Measurements from ENCODE around the gene BPIFB3.

- TF ChIP-seq, protein P1, sequence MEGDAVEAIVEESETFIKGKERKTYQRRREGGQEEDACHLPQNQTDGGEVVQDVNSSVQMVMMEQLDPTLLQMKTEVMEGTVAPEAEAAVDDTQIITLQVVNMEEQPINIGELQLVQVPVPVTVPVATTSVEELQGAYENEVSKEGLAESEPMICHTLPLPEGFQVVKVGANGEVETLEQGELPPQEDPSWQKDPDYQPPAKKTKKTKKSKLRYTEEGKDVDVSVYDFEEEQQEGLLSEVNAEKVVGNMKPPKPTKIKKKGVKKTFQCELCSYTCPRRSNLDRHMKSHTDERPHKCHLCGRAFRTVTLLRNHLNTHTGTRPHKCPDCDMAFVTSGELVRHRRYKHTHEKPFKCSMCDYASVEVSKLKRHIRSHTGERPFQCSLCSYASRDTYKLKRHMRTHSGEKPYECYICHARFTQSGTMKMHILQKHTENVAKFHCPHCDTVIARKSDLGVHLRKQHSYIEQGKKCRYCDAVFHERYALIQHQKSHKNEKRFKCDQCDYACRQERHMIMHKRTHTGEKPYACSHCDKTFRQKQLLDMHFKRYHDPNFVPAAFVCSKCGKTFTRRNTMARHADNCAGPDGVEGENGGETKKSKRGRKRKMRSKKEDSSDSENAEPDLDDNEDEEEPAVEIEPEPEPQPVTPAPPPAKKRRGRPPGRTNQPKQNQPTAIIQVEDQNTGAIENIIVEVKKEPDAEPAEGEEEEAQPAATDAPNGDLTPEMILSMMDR (conservative IDR thresholded peaks at IDR 0.05): no peak
- no peak for TF ChIP-seq ZFX (IDR thresholded peaks at IDR 0.05)
These were observed 9.1 kb downstream of the BPIFB3 start for GRCh38 chr20:33062825-33063149.
